ENCODE results near the gene RNPS1. TPM values are rescaled to one million over a fixed set of nuclear protein-coding genes. Genes with fewer than 3 reads are reported as not detected.

RNPS1 gene
- total RNA-seq, 4 donors from 2014 or later: 93.0 to 125 (median 114) TPM

DNA sequence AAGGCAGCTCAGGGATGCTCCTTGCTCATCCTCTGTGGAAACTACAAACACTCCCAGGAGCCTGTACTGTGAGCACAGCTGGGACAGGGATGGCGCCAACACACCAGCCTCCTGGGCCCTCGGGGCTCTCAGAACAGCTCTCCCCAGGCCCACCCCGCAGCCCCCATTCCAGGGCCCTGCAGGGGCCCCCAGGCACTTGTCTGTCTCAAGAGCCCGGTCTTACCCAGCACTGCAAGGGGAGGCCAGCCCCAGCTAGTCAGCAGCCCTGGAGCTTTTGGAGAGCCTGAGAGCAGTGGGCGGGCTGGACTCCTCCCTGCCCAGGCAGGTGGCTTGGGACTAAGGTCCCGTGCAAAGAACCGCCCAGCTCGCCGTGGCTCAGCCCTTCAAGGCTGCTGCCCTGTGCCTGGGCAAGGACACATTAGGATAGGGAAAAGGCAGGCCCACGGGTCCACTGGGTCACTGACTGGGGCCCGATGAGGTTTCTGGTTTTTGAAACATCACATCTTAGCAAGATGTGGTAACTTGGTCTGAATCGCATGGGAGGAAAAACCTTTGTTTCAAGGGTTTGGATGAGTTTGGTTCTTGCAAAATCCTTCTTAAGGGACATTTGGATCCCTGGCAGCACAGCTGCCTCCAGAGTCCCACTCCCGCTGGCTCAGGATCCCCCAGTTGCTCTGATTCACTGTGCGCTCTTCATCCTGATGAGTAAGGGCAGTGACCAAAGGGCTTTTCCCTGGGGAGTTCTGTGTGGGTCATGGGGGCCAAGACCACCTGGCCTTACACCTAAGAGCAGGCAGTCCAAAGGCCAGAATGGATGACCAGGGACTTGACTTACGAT is 28.9 kb downstream of the RNPS1 start:
- Histone ChIP-seq H3K27ac (no peak overlapping the region), H3K4me3 (no peak overlapping the region), H3K27me3 (peaks cover 7 to 44% (median 13%) of the 10 kb centered on the region in 4 donors), H3K36me3 (peaks cover 26 to 67% (median 30%) of the 10 kb centered on the region in 3 donors), H3K4me1 (peaks cover 17 to 37% (median 22%) of the 10 kb centered on the region in 3 donors), H3K9me3 (no peaks in the 10 kb centered on the region)
- TF ChIP-seq, protein P1, sequence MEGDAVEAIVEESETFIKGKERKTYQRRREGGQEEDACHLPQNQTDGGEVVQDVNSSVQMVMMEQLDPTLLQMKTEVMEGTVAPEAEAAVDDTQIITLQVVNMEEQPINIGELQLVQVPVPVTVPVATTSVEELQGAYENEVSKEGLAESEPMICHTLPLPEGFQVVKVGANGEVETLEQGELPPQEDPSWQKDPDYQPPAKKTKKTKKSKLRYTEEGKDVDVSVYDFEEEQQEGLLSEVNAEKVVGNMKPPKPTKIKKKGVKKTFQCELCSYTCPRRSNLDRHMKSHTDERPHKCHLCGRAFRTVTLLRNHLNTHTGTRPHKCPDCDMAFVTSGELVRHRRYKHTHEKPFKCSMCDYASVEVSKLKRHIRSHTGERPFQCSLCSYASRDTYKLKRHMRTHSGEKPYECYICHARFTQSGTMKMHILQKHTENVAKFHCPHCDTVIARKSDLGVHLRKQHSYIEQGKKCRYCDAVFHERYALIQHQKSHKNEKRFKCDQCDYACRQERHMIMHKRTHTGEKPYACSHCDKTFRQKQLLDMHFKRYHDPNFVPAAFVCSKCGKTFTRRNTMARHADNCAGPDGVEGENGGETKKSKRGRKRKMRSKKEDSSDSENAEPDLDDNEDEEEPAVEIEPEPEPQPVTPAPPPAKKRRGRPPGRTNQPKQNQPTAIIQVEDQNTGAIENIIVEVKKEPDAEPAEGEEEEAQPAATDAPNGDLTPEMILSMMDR (IDR thresholded peaks at IDR 0.05): no peak
- no peak for TF ChIP-seq POLR2A (IDR thresholded peaks at IDR 0.05)
- WGBS, 2 donors: 48 to 60% methylated on average over 2 to 3 of the region's 15 CpGs
- DNase-seq: no peak
- intact Hi-C loops (cut with DNase I): no loop called here

- Histone ChIP-seq H3K4me3 (no peak overlapping the region), H3K27ac (no peak overlapping the region), H3K27me3 (peaks cover 7 to 48% (median 13%) of the 10 kb centered on the region in 4 donors), H3K36me3 (peaks cover 26 to 67% (median 29%) of the 10 kb centered on the region in 3 donors), H3K9me3 (no peaks in the 10 kb centered on the region), H3K4me1 (peaks cover 17 to 37% (median 22%) of the 10 kb centered on the region in 3 donors)
- intact Hi-C loops (cut with DNase I): no loop called here
- DNase-seq: no peak
- WGBS, 2 donors: 39 to 44% methylated on average over 7 to 13 of the region's 18 CpGs
- no peak for TF ChIP-seq POLR2A (IDR thresholded peaks at IDR 0.05)
- TF ChIP-seq, protein P1 (IDR thresholded peaks at IDR 0.05): no peak
Measured at GRCh38 chr16:2238150-2238837, 29.6 kb downstream of the RNPS1 start.

DNA sequence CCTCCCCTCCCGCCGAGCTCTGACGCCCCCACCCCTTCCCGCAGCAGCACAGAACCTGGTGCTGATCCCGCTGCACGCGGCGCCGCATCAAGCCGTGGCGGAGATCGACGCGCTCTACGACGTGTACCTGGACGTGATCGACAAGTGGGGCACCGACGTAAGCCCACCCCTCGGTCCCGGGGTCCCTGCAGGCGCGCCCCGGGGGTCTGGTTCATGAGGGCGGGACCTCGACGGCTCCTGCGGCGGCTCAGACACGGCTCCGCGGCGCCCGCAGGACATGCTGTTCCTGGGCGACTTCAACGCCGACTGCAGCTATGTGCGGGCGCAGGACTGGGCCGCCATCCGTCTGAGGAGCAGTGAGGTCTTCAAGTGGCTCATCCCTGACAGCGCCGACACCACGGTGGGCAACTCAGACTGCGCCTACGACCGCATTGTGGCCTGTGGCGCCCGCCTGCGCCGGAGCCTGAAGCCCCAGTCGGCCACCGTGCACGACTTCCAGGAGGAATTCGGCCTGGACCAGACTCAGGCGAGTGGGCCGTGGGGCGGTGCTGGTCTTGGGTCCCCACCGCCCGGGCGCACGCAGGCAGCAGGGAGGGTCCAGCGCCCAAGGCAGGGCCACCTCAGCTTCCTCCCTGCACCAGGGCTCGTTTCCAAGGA is 30.3 kb downstream of the RNPS1 start:
- intact Hi-C loops (cut with DNase I): no loop called here
- WGBS, 2 donors: 11 to 50% methylated on average over 2 to 19 of the region's 65 CpGs
- Histone ChIP-seq H3K9me3 (no peaks in the 10 kb centered on the region), H3K4me1 (peaks cover 17 to 37% (median 22%) of the 10 kb centered on the region in 3 donors), H3K27ac (no peak overlapping the region), H3K36me3 (peaks cover 28 to 67% (median 28%) of the 10 kb centered on the region in 3 donors), H3K4me3 (peak overlapping the region in 2 of 4 donors; percentile 29 to 49), H3K27me3 (peaks cover 7 to 48% (median 13%) of the 10 kb centered on the region in 4 donors)
- TF ChIP-seq, protein P1 (IDR thresholded peaks at IDR 0.05): no peak
- no peak for TF ChIP-seq POLR2A (IDR thresholded peaks at IDR 0.05)
- DNase-seq: no peak

DNA sequence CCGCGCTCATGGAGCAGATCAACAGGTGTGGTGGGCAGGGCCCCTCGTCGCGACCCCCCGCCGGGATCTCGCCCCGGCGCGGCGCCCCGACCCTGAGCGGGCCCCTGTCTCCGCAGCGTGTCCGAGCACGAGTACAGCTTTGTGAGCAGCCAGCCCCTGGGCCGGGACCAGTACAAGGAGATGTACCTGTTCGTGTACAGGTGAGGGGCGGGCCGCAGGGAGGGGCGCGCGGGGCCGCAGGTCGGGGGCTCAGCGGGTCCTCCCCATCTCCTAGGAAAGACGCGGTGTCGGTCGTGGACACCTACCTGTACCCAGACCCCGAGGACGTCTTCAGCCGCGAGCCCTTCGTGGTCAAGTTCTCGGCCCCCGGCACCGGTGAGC is 30.8 kb downstream of the RNPS1 start:
- H3K36me3 ChIP-seq: peaks cover 33 to 67% (median 34%) of the 10 kb centered on the region in 3 donors
- H3K27me3 ChIP-seq: peaks cover 7 to 48% (median 13%) of the 10 kb centered on the region in 4 donors
- TF ChIP-seq POLR2A (IDR thresholded peaks at IDR 0.05): no peak
- TF ChIP-seq, protein P1 (IDR thresholded peaks at IDR 0.05): no peak
- intact Hi-C loops (cut with DNase I): no loop called here
- H3K27ac ChIP-seq: no peak overlapping the region
- peak overlapping the region in 2 of 4 donors; percentile 29 to 49 for H3K4me3 ChIP-seq
- H3K9me3 ChIP-seq: no peaks in the 10 kb centered on the region
- DNase-seq: no peak
- peaks cover 17 to 37% (median 22%) of the 10 kb centered on the region in 3 donors for H3K4me1 ChIP-seq
- 0 to 3% methylated on average over 5 to 12 of the region's 40 CpGs for WGBS, 2 donors
